Prostate gland (tissue), 2 donors: ENCODE results near the gene HOXA4. TPM values are rescaled to one million over a fixed set of nuclear protein-coding genes. Genes with fewer than 3 reads are reported as not detected.

Experiments used
- DNase-seq: peaks from one replicate; pipeline ENCODE4 v3.0.0-alpha.2; 2019; ENCODE audit warnings: low spot score
- H3K27ac ChIP-seq, 2 donors: fragments of 200-600 bp; sonication (generic); 2 replicates each; pipeline ENCODE4 v1.5.1; 2017 to 2019
- H3K27me3 ChIP-seq: fragments of 200-600 bp; sonication (generic); replicated peaks from 2 replicates; pipeline ENCODE4 v1.5.1; 2019; ENCODE audit not compliant: insufficient read depth
- H3K36me3 ChIP-seq, 2 donors: fragments of 200-600 bp; sonication (generic); 1 replicate in 1 of 2; 2 replicates in 1 of 2; pipeline versions ENCODE4 v1.5.1 to v1.8.1; 2017 to 2019
- H3K4me1 ChIP-seq: fragments of 200-600 bp; sonication (generic); replicated peaks from 2 replicates; pipeline ENCODE4 v1.5.1; 2019
- H3K4me3 ChIP-seq, 2 donors: fragments of 200-600 bp; sonication (generic); 2 replicates each; pipeline ENCODE4 v1.5.1; 2017 to 2019
- H3K9me3 ChIP-seq: fragments of 200-600 bp; sonication (generic); 2 replicates; pipeline ENCODE4 v1.5.1; 2017
- CTCF ChIP-seq, 4 experiments: fragments of 200-600 bp in 2 of 4; fragments of 450-650 bp in 2 of 4; sonication (generic) in 2 of 4; IDR thresholded peaks; 1 replicate in 3 of 4; 2 replicates in 1 of 4; pipeline ENCODE4 v1.5.1; 2016 to 2019; ENCODE audit warnings: antibody characterized with exemption in 4 of 4, mild to moderate bottlenecking in 2 of 4, moderate library complexity in 2 of 4
- POLR2A ChIP-seq: fragments of 450-650 bp; IDR thresholded peaks from one replicate; pipeline ENCODE4 v1.6.1; 2016; ENCODE audit warnings: antibody characterized with exemption, mild to moderate bottlenecking
- POLR2AphosphoS5 ChIP-seq: sonication (generic); formaldehyde crosslinking; IDR thresholded peaks from one replicate; pipeline ENCODE4 v1.6.1; 2017; ENCODE audit warnings: antibody characterized with exemption
- WGBS: methylation state at CpG from one replicate; pipeline ENCODE4 v1.1.5; 2018; 5-methylcytosine and 5-hydroxymethylcytosine counted together
- intact Hi-C: fragments of 100-400 bp; cut with DNase I; formaldehyde crosslinking; loops from one replicate; pipeline ENCODE4 v1.14.2; 2022
- total RNA-seq, 2 donors: library from RNA; depleted of rRNA; stranded (reverse); fragments of >200 nt; gene quantifications; one replicate each; pipeline ENCODE4 v1.1.0, GENCODE V29; 2016

Gene HOXA4
- total RNA-seq, 2 donors from 2014 or later: 1.4 to 1.8 TPM

- H3K4me1 ChIP-seq: no peaks in the 10 kb centered on the region
These were observed 32.9 kb upstream of the HOXA4 start for GRCh38 chr7:27163288-27164044.

GRCh38 chr7:27162561-27163287, 32.2 kb upstream of the HOXA4 start:
- peak overlapping the region; percentile 96 for H3K27ac ChIP-seq
- H3K27me3 ChIP-seq: no peaks in the 10 kb centered on the region
- TF ChIP-seq CTCF (IDR thresholded peaks at IDR 0.05) (no peak), POLR2AphosphoS5 (no peak), POLR2A (no peak)
- H3K4me3 ChIP-seq: peak overlapping the region; percentile 61 to 80
- 28% methylated on average over 7 of the region's 7 CpGs for WGBS
- no peak for DNase-seq
- no peaks in the 10 kb centered on the region for H3K9me3 ChIP-seq
- H3K4me1 ChIP-seq: no peaks in the 10 kb centered on the region
- intact Hi-C loops: no loop called here
- H3K36me3 ChIP-seq: no peaks in the 10 kb centered on the region

More at GRCh38 chr7:27163288-27164044, 32.9 kb upstream of the HOXA4 start:
- H3K36me3 ChIP-seq: no peaks in the 10 kb centered on the region
- intact Hi-C loops: no loop called here
- WGBS: 30% methylated on average over 24 of the region's 24 CpGs
- H3K27me3 ChIP-seq: no peaks in the 10 kb centered on the region
- no peaks in the 10 kb centered on the region for H3K9me3 ChIP-seq
- no peak for DNase-seq
- peak overlapping the region; percentile 61 to 80 for H3K4me3 ChIP-seq
- TF ChIP-seq CTCF (IDR thresholded peaks at IDR 0.05) (no peak), POLR2AphosphoS5 (no peak), POLR2A (no peak)
- peak overlapping the region; percentile 96 for H3K27ac ChIP-seq

- no peak for DNase-seq
- intact Hi-C loops: loop anchor here (1.0 to 2.0 kb wide), 2 partner anchors 476 to 791 kb away; no protein-coding TSS in a partner anchor
- no peaks in the 10 kb centered on the region for H3K9me3 ChIP-seq
- no peaks in the 10 kb centered on the region for H3K4me1 ChIP-seq
- no peaks in the 10 kb centered on the region for H3K36me3 ChIP-seq
- TF ChIP-seq CTCF (IDR thresholded peaks at IDR 0.05): peak in 1 of 4 experiments; percentile 2
- TF ChIP-seq POLR2A: no peak
- H3K4me3 ChIP-seq: peak overlapping the region; percentile 61 to 80
- no peaks in the 10 kb centered on the region for H3K27me3 ChIP-seq
- peak overlapping the region; percentile 73 to 96 for H3K27ac ChIP-seq
- 40% methylated on average over 28 of the region's 30 CpGs for WGBS
These were observed 31.4 kb upstream of the HOXA4 start for GRCh38 chr7:27161721-27162560.

GRCh38 chr7:27161214-27161720, 30.7 kb upstream of the HOXA4 start:
- Histone ChIP-seq H3K27ac (peak overlapping the region; percentile 73 to 96), H3K27me3 (no peaks in the 10 kb centered on the region), H3K4me3 (peak overlapping the region; percentile 61 to 80), H3K36me3 (no peaks in the 10 kb centered on the region), H3K4me1 (no peaks in the 10 kb centered on the region), H3K9me3 (no peaks in the 10 kb centered on the region)
- no peak for DNase-seq
- intact Hi-C loops: loop anchor here (1.0 to 2.0 kb wide), 2 partner anchors 475 to 790 kb away; no protein-coding TSS in a partner anchor
- TF ChIP-seq POLR2AphosphoS5 (no peak), CTCF (IDR thresholded peaks at IDR 0.05) (peak in 1 of 4 experiments; percentile 4)
- WGBS: 4% methylated on average over 26 of the region's 27 CpGs
